Measurements from ENCODE around the gene BYSL. TPM values are rescaled to one million over a fixed set of nuclear protein-coding genes. Genes with fewer than 3 reads are reported as not detected.

The BYSL gene
- total and polyA plus RNA-seq, 2 experiments from 2014 or later, result 20.7 to 28.5 TPM

- H3K27ac ChIP-seq, result no peak overlapping the region
- no peak overlapping the region for H3K4me2 ChIP-seq
- TF ChIP-seq EZH2phosphoT487 (IDR thresholded peaks at IDR 0.05; ENCODE audit: low read depth, severe bottlenecking, unreplicated experiment), result no peak
- no peak for TF ChIP-seq EZH2 (IDR thresholded peaks at IDR 0.05; ENCODE audit: borderline replicate concordance)
- no peak for TF ChIP-seq CTCF (IDR thresholded peaks at IDR 0.05; ENCODE audit: poor library complexity)
- no peak overlapping the region for H2AFZ ChIP-seq
- H3K9me3 ChIP-seq (ENCODE audit: low read depth), result no peaks in the 10 kb centered on the region
- no peaks in the 10 kb centered on the region for H3K27me3 ChIP-seq
- H3K4me1 ChIP-seq (ENCODE audit: insufficient read depth), result peaks cover 15% of the 10 kb centered on the region
- H4K20me1 ChIP-seq (ENCODE audit: insufficient read depth, poor library complexity, severe bottlenecking), result no peaks in the 10 kb centered on the region
- H3K79me2 ChIP-seq, result peaks cover 67% of the 10 kb centered on the region
- DNase-seq (ENCODE audit: low spot score), result no peak
- H3K36me3 ChIP-seq (replicated peaks; ENCODE audit: insufficient read depth, low read depth), result no peaks in the 10 kb centered on the region
- no peak overlapping the region for H3K4me3 ChIP-seq
- WGBS (ENCODE audit: low lambda C conversion rate, missing lambda C conversion rate), result 63% methylated on average over 4 of the region's 4 CpGs
- H3K9me2 ChIP-seq (replicated peaks; ENCODE audit: insufficient read depth), result no peaks in the 10 kb centered on the region
Observed at GRCh38 chr6:41917528-41917927, 3.8 kb upstream of the BYSL start.

- Histone ChIP-seq H2AFZ (peak overlapping the region; percentile 57), H3K9me2 (replicated peaks; ENCODE audit: insufficient read depth) (no peaks in the 10 kb centered on the region), H3K4me2 (peak overlapping the region; percentile 91), H3K4me3 (peak overlapping the region; percentile 47), H3K4me1 (ENCODE audit: insufficient read depth) (peaks cover 20% of the 10 kb centered on the region), H4K20me1 (ENCODE audit: insufficient read depth, poor library complexity, severe bottlenecking) (no peaks in the 10 kb centered on the region), H3K9me3 (ENCODE audit: low read depth) (no peaks in the 10 kb centered on the region), H3K27me3 (no peaks in the 10 kb centered on the region), H3K79me2 (peaks cover 82% of the 10 kb centered on the region), H3K36me3 (replicated peaks; ENCODE audit: insufficient read depth, low read depth) (no peaks in the 10 kb centered on the region), H3K27ac (peak overlapping the region; percentile 97)
- TF ChIP-seq CTCF (IDR thresholded peaks at IDR 0.05; ENCODE audit: poor library complexity), result no peak
- no peak for TF ChIP-seq EZH2 (IDR thresholded peaks at IDR 0.05; ENCODE audit: borderline replicate concordance)
- TF ChIP-seq EZH2phosphoT487 (IDR thresholded peaks at IDR 0.05; ENCODE audit: low read depth, severe bottlenecking, unreplicated experiment), result no peak
- no peak for DNase-seq (ENCODE audit: low spot score)
- under 1% methylated on average over 19 of the region's 20 CpGs for WGBS (ENCODE audit: low lambda C conversion rate, missing lambda C conversion rate)
Observed at GRCh38 chr6:41921712-41921998, 356 bp downstream of the BYSL start.

GRCh38 chr6:41922154-41922553 is 855 bp downstream of the BYSL start:
- no peak for DNase-seq (ENCODE audit: low spot score)
- no peaks in the 10 kb centered on the region for H3K36me3 ChIP-seq (replicated peaks; ENCODE audit: insufficient read depth, low read depth)
- H4K20me1 ChIP-seq (ENCODE audit: insufficient read depth, poor library complexity, severe bottlenecking), result no peaks in the 10 kb centered on the region
- peak overlapping the region; percentile 91 for H3K4me2 ChIP-seq
- peaks cover 80% of the 10 kb centered on the region for H3K79me2 ChIP-seq
- H2AFZ ChIP-seq, result peak overlapping the region; percentile 57
- H3K4me1 ChIP-seq (ENCODE audit: insufficient read depth), result peaks cover 20% of the 10 kb centered on the region
- no peak for TF ChIP-seq EZH2 (IDR thresholded peaks at IDR 0.05; ENCODE audit: borderline replicate concordance)
- no peak for TF ChIP-seq CTCF (IDR thresholded peaks at IDR 0.05; ENCODE audit: poor library complexity)
- no peak for TF ChIP-seq EZH2phosphoT487 (IDR thresholded peaks at IDR 0.05; ENCODE audit: low read depth, severe bottlenecking, unreplicated experiment)
- no peaks in the 10 kb centered on the region for H3K9me3 ChIP-seq (ENCODE audit: low read depth)
- no peaks in the 10 kb centered on the region for H3K9me2 ChIP-seq (replicated peaks; ENCODE audit: insufficient read depth)
- H3K4me3 ChIP-seq, result peak overlapping the region; percentile 47
- H3K27me3 ChIP-seq, result no peaks in the 10 kb centered on the region
- 14% methylated on average over 7 of the region's 7 CpGs for WGBS (ENCODE audit: low lambda C conversion rate, missing lambda C conversion rate)
- peak overlapping the region; percentile 97 for H3K27ac ChIP-seq

GRCh38 chr6:41927253-41927652 is 6.0 kb downstream of the BYSL start:
- H3K4me3 ChIP-seq, result no peak overlapping the region
- DNase-seq (ENCODE audit: low spot score), result no peak
- H3K79me2 ChIP-seq, result peaks cover 50% of the 10 kb centered on the region
- H3K9me2 ChIP-seq (replicated peaks; ENCODE audit: insufficient read depth), result no peaks in the 10 kb centered on the region
- 93% methylated on average over 6 of the region's 6 CpGs for WGBS (ENCODE audit: low lambda C conversion rate, missing lambda C conversion rate)
- H3K4me2 ChIP-seq, result no peak overlapping the region
- H3K27me3 ChIP-seq, result no peaks in the 10 kb centered on the region
- H3K4me1 ChIP-seq (ENCODE audit: insufficient read depth), result peaks cover 8% of the 10 kb centered on the region
- no peak overlapping the region for H3K27ac ChIP-seq
- H2AFZ ChIP-seq, result no peak overlapping the region
- no peaks in the 10 kb centered on the region for H4K20me1 ChIP-seq (ENCODE audit: insufficient read depth, poor library complexity, severe bottlenecking)
- TF ChIP-seq CTCF (IDR thresholded peaks at IDR 0.05; ENCODE audit: poor library complexity) (no peak), EZH2 (IDR thresholded peaks at IDR 0.05; ENCODE audit: borderline replicate concordance) (no peak), EZH2phosphoT487 (IDR thresholded peaks at IDR 0.05; ENCODE audit: low read depth, severe bottlenecking, unreplicated experiment) (no peak)
- no peaks in the 10 kb centered on the region for H3K36me3 ChIP-seq (replicated peaks; ENCODE audit: insufficient read depth, low read depth)
- H3K9me3 ChIP-seq (ENCODE audit: low read depth), result no peaks in the 10 kb centered on the region
